WTC11 (cell line): ENCODE measurements around the gene ZNF827. TPM values are rescaled to one million over a fixed set of nuclear protein-coding genes. Genes with fewer than 3 reads are reported as not detected.

ENCODE experiments used
- ATAC-seq: fragments of 200-7000 bp; cut with Tn5 transposase; 2 replicates; pipeline ENCODE4 v1.10.0; 2021; ENCODE audit warnings: mild to moderate bottlenecking, moderate library complexity
- CTCF ChIA-PET: fragments of 300-600 bp; sonication (Branson Sonifier 250); formaldehyde crosslinking; loops from one replicate; lab custom pipeline; 2021; ENCODE audit warnings: antibody characterized with exemption; lab: Charles Lee
- POLR2A ChIA-PET: fragments of 350-600 bp; sonication (Branson Sonifier 250); formaldehyde crosslinking; loops from one replicate; lab custom pipeline; 2021; ENCODE audit warnings: antibody characterized with exemption; lab: Charles Lee
- DNase-seq: peaks from one replicate; pipeline ENCODE4 v3.0.0; 2021; ENCODE audit warnings: low spot score
- H3K27ac Mint-ChIP-seq: 2 replicates; pipeline ENCODE4 v1.8.0; 2021; ENCODE audit warnings: mixed read lengths
- H3K27me3 Mint-ChIP-seq: 2 replicates; pipeline ENCODE4 v1.8.0; 2021; ENCODE audit warnings: low read depth, mild to moderate bottlenecking, moderate library complexity, mixed read lengths
- H3K36me3 Mint-ChIP-seq: 2 replicates; pipeline ENCODE4 v1.8.0; 2021; ENCODE audit warnings: mixed read lengths
- H3K4me1 Mint-ChIP-seq: 2 replicates; pipeline ENCODE4 v1.8.0; 2022; ENCODE audit warnings: mixed read lengths
- H3K4me3 Mint-ChIP-seq: 2 replicates; pipeline ENCODE4 v1.8.0; 2021; ENCODE audit warnings: mild to moderate bottlenecking, moderate library complexity, mixed read lengths
- H3K9me3 Mint-ChIP-seq: 2 replicates; pipeline ENCODE4 v1.8.0; 2021; ENCODE audit warnings: mixed read lengths
- CREB1 ChIP-seq: sonication (generic); formaldehyde crosslinking; IDR thresholded peaks from 2 replicates; pipeline ENCODE4 v1.8.0; 2023; ENCODE audit warnings: mild to moderate bottlenecking, missing genetic modification reagents
- FOXJ3 ChIP-seq: sonication (generic); formaldehyde crosslinking; IDR thresholded peaks from 2 replicates; pipeline ENCODE4 v1.9.0; 2021; ENCODE audit warnings: missing genetic modification reagents, mild to moderate bottlenecking, borderline replicate concordance
- HMGA2 ChIP-seq: fragments of 250-450 bp; sonication (Bioruptor Pico); IDR thresholded peaks from 2 replicates; pipeline ENCODE4 v1.4.0; 2021; ENCODE audit warnings: mild to moderate bottlenecking, moderate library complexity
- JAZF1 ChIP-seq: fragments of 250-450 bp; sonication (Bioruptor Pico); IDR thresholded peaks from 2 replicates; pipeline ENCODE4 v1.9.0; 2021; ENCODE audit warnings: moderate library complexity, mild to moderate bottlenecking, inconsistent platforms
- NR2C2 ChIP-seq: sonication (generic); formaldehyde crosslinking; IDR thresholded peaks from 2 replicates; pipeline ENCODE4 v1.8.0; 2022; ENCODE audit warnings: mild to moderate bottlenecking, missing genetic modification reagents
- RELA ChIP-seq: sonication (generic); formaldehyde crosslinking; IDR thresholded peaks from 2 replicates; pipeline ENCODE4 v1.8.1; 2022; ENCODE audit warnings: missing genetic modification reagents, mild to moderate bottlenecking, borderline replicate concordance
- SMAD4 ChIP-seq: sonication (generic); formaldehyde crosslinking; IDR thresholded peaks from 2 replicates; pipeline ENCODE4 v1.8.0; 2022; ENCODE audit warnings: mild to moderate bottlenecking, missing genetic modification reagents
- ZBTB21 ChIP-seq: sonication (generic); formaldehyde crosslinking; IDR thresholded peaks from 2 replicates; pipeline ENCODE4 v1.8.1; 2023; ENCODE audit warnings: mild to moderate bottlenecking, missing genetic modification reagents, borderline replicate concordance
- total RNA-seq: library from RNA; stranded (reverse); gene quantifications from 3 replicates; pipeline ENCODE4 v1.2.3, GENCODE V29; 2021
- TF ChIP-seq, protein P1 (sequence below): fragments of 250-450 bp; sonication (Bioruptor Pico); IDR thresholded peaks from 2 replicates; pipeline ENCODE4 v1.9.0; 2021; ENCODE audit warnings: mild to moderate bottlenecking, borderline replicate concordance
- TF ChIP-seq, protein P2 (sequence below): sonication (generic); formaldehyde crosslinking; IDR thresholded peaks from 2 replicates; pipeline ENCODE4 v1.8.1; 2023; ENCODE audit warnings: mild to moderate bottlenecking, missing genetic modification reagents, borderline replicate concordance
- TF ChIP-seq, protein P3 (sequence below): sonication (generic); formaldehyde crosslinking; IDR thresholded peaks from 2 replicates; pipeline ENCODE4 v1.8.1; 2022; ENCODE audit warnings: low read depth, missing genetic modification reagents, borderline replicate concordance
- TF ChIP-seq, protein P4 (sequence below): fragments of 250-450 bp; sonication (Bioruptor Pico); conservative IDR thresholded peaks from 2 replicates; pipeline ENCODE4 v1.9.0; 2021; ENCODE audit warnings: mild to moderate bottlenecking
- TF ChIP-seq, protein P5 (sequence below): sonication (generic); formaldehyde crosslinking; IDR thresholded peaks from 2 replicates; pipeline ENCODE4 v1.8.1; 2022; ENCODE audit warnings: low read depth, mild to moderate bottlenecking, moderate library complexity, missing genetic modification reagents, borderline replicate concordance
- TF ChIP-seq, protein P6 (sequence below): sonication (generic); formaldehyde crosslinking; conservative IDR thresholded peaks from 2 replicates; pipeline ENCODE4 v1.8.1; 2022; ENCODE audit warnings: mild to moderate bottlenecking, missing genetic modification reagents

Gene ZNF827
- total RNA-seq, 1 experiment from 2014 or later, result 25.6 TPM

DNA sequence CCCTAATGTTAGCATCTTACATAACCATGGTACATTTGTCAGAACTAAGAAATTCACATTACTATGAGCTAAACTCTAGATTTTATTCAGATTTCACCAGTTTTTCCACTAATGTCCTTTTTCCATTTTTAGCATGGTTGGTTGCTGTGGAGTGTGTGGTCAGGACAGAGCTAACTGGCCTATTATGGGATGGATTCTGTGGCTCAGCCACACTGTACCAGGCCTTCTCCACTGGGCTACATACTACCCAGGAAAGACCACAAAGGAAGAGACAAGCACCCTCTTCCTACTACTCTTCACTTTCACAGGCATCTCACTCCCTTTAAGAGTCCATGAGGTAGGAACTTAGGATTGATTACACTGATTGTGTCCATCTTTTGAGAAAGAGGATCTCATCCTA, 67.4 kb downstream of the ZNF827 start:
- ChIA-PET CTCF (interaction anchor here (0.5 kb wide), 1 partner anchor 18 kb away, joined by 4 read pairs; no protein-coding TSS in a partner anchor), POLR2A (no interaction called here)
- DNase-seq, result no peak
- Mint-ChIP-seq H3K27ac (no peak overlapping the region), H3K4me1 (peaks cover 30% of the 10 kb centered on the region), H3K9me3 (no peaks in the 10 kb centered on the region; the same call in 1 of the 2 replicates), H3K4me3 (no peak overlapping the region), H3K36me3 (peaks cover 35% of the 10 kb centered on the region)
- TF ChIP-seq RELA (CRISPR knock-in tag) (no peak), NR2C2 (CRISPR knock-in tag) (no peak), FOXJ3 (no peak), ZBTB21 (CRISPR knock-in tag) (no peak), HMGA2 (CRISPR knock-in tag) (no peak), CREB1 (CRISPR knock-in tag) (no peak), JAZF1 (CRISPR knock-in tag) (no peak), SMAD4 (CRISPR knock-in tag) (no peak)
- TF ChIP-seq, protein P1, sequence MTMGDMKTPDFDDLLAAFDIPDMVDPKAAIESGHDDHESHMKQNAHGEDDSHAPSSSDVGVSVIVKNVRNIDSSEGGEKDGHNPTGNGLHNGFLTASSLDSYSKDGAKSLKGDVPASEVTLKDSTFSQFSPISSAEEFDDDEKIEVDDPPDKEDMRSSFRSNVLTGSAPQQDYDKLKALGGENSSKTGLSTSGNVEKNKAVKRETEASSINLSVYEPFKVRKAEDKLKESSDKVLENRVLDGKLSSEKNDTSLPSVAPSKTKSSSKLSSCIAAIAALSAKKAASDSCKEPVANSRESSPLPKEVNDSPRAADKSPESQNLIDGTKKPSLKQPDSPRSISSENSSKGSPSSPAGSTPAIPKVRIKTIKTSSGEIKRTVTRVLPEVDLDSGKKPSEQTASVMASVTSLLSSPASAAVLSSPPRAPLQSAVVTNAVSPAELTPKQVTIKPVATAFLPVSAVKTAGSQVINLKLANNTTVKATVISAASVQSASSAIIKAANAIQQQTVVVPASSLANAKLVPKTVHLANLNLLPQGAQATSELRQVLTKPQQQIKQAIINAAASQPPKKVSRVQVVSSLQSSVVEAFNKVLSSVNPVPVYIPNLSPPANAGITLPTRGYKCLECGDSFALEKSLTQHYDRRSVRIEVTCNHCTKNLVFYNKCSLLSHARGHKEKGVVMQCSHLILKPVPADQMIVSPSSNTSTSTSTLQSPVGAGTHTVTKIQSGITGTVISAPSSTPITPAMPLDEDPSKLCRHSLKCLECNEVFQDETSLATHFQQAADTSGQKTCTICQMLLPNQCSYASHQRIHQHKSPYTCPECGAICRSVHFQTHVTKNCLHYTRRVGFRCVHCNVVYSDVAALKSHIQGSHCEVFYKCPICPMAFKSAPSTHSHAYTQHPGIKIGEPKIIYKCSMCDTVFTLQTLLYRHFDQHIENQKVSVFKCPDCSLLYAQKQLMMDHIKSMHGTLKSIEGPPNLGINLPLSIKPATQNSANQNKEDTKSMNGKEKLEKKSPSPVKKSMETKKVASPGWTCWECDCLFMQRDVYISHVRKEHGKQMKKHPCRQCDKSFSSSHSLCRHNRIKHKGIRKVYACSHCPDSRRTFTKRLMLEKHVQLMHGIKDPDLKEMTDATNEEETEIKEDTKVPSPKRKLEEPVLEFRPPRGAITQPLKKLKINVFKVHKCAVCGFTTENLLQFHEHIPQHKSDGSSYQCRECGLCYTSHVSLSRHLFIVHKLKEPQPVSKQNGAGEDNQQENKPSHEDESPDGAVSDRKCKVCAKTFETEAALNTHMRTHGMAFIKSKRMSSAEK, result no peak
- TF ChIP-seq, protein P2, sequence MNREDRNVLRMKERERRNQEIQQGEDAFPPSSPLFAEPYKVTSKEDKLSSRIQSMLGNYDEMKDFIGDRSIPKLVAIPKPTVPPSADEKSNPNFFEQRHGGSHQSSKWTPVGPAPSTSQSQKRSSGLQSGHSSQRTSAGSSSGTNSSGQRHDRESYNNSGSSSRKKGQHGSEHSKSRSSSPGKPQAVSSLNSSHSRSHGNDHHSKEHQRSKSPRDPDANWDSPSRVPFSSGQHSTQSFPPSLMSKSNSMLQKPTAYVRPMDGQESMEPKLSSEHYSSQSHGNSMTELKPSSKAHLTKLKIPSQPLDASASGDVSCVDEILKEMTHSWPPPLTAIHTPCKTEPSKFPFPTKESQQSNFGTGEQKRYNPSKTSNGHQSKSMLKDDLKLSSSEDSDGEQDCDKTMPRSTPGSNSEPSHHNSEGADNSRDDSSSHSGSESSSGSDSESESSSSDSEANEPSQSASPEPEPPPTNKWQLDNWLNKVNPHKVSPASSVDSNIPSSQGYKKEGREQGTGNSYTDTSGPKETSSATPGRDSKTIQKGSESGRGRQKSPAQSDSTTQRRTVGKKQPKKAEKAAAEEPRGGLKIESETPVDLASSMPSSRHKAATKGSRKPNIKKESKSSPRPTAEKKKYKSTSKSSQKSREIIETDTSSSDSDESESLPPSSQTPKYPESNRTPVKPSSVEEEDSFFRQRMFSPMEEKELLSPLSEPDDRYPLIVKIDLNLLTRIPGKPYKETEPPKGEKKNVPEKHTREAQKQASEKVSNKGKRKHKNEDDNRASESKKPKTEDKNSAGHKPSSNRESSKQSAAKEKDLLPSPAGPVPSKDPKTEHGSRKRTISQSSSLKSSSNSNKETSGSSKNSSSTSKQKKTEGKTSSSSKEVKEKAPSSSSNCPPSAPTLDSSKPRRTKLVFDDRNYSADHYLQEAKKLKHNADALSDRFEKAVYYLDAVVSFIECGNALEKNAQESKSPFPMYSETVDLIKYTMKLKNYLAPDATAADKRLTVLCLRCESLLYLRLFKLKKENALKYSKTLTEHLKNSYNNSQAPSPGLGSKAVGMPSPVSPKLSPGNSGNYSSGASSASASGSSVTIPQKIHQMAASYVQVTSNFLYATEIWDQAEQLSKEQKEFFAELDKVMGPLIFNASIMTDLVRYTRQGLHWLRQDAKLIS (CRISPR knock-in tag), result no peak
- TF ChIP-seq, protein P3, sequence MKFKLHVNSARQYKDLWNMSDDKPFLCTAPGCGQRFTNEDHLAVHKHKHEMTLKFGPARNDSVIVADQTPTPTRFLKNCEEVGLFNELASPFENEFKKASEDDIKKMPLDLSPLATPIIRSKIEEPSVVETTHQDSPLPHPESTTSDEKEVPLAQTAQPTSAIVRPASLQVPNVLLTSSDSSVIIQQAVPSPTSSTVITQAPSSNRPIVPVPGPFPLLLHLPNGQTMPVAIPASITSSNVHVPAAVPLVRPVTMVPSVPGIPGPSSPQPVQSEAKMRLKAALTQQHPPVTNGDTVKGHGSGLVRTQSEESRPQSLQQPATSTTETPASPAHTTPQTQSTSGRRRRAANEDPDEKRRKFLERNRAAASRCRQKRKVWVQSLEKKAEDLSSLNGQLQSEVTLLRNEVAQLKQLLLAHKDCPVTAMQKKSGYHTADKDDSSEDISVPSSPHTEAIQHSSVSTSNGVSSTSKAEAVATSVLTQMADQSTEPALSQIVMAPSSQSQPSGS (CRISPR knock-in tag), result no peak
- TF ChIP-seq, protein P4, sequence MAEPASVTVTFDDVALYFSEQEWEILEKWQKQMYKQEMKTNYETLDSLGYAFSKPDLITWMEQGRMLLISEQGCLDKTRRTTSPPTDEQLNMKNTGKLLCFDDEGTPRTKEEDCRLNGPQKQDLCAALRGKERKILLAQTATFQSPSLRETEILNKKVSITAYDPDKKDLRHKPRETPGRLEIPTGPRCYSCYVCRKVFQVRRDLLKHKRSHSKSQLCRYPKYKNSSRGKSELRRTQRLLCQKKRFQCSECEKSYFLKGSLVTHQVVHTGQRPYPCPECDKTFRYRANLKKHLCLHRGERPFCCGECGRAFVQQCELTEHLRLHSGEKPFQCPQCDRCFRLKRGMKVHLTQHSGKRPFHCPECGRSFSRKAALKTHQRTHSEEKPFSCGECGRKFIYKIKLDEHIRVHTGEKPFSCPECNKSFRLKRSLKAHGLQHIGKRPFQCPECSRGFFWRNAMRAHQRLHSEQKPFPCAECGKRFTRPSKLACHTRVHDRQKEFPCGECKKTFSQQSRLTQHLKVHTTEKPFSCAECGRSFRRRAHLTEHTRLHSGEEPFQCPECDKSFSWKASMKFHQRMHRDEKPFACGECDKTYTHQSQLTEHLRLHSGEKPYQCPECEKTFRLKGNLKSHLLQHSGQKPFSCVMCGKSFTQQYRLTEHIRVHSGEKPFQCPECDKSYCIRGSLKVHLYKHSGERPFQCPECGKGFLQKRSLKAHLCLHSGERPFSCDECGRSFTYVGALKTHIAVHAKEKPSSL (CRISPR knock-in tag), result no peak
- TF ChIP-seq, protein P5, sequence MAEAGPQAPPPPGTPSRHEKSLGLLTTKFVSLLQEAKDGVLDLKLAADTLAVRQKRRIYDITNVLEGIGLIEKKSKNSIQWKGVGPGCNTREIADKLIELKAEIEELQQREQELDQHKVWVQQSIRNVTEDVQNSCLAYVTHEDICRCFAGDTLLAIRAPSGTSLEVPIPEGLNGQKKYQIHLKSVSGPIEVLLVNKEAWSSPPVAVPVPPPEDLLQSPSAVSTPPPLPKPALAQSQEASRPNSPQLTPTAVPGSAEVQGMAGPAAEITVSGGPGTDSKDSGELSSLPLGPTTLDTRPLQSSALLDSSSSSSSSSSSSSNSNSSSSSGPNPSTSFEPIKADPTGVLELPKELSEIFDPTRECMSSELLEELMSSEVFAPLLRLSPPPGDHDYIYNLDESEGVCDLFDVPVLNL, result no peak
- TF ChIP-seq, protein P6, sequence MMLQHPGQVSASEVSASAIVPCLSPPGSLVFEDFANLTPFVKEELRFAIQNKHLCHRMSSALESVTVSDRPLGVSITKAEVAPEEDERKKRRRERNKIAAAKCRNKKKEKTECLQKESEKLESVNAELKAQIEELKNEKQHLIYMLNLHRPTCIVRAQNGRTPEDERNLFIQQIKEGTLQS (CRISPR knock-in tag), result no peak
- TF ChIP-seq, all 79 proteins: peak for 0
- no peaks in the 10 kb centered on the region for H3K27me3 Mint-ChIP-seq
- no peak; the same call in 1 of the 2 replicates for ATAC-seq
